Endothelial cell of umbilical vein (primary cell): ENCODE measurements around the gene GSTO2. TPM values are rescaled to one million over a fixed set of nuclear protein-coding genes. Genes with fewer than 3 reads are reported as not detected.

Experiments
- BruUV-seq: library from RNA; stranded (reverse); fragments of 400-500 nt; replicated peaks from 2 replicates; lab custom pipeline; 2021; lab: Mats Ljungman, UMichigan
- CTCF ChIA-PET: fragments of 300-600, 350-600 bp; sonication (Branson Sonifier 250); formaldehyde crosslinking; loops from one replicate; lab custom pipeline; 2021; ENCODE audit warnings: antibody characterized with exemption, inconsistent platforms; lab: Charles Lee
- POLR2A ChIA-PET: fragments of 300-600, 350-600 bp; sonication (Branson Sonifier 250); formaldehyde crosslinking; loops from one replicate; lab custom pipeline; 2021; ENCODE audit warnings: antibody characterized with exemption, inconsistent platforms; lab: Charles Lee
- DNase-seq: peaks from one replicate; pipeline ENCODE4 v3.0.0-alpha.2; 2011; ENCODE audit warnings: low read depth, low spot score
- FAIRE-seq: peaks from 2 replicates; lab custom pipeline; 2011; peaks lifted over from hg19 to GRCh38; lab: Jason Lieb, UNC
- H2AFZ ChIP-seq: 2 replicates; pipeline ENCODE4 v1.6.0; 2012; ENCODE audit warnings: low read depth, low read length, control low read depth, inconsistent platforms
- H3K27ac ChIP-seq: 2 replicates; pipeline ENCODE4 v1.5.1; 2011; ENCODE audit warnings: low read depth, mild to moderate bottlenecking, control low read depth, low read length, moderate library complexity; ENCODE audit not compliant: insufficient read depth
- H3K27me3 ChIP-seq, 2 experiments: 2 replicates each; pipeline versions ENCODE4 v1.6.0 to v1.6.1; 2011; ENCODE audit warnings: low read length in 2 of 2, mixed read lengths in 1 of 2; ENCODE audit not compliant: control insufficient read depth in 2 of 2, insufficient read depth in 2 of 2
- H3K36me3 ChIP-seq, 2 experiments: 2 replicates in 1 of 2; 3 replicates in 1 of 2; pipeline ENCODE4 v1.5.1; 2011; ENCODE audit warnings: low read length in 2 of 2, mild to moderate bottlenecking in 1 of 2, moderate library complexity in 1 of 2; ENCODE audit not compliant: control insufficient read depth in 2 of 2, insufficient read depth in 2 of 2; ENCODE audit errors: extremely low read depth in 1 of 2
- H3K4me1 ChIP-seq: 3 replicates; pipeline ENCODE4 v1.5.1; 2011; ENCODE audit warnings: mild to moderate bottlenecking, low read length; ENCODE audit not compliant: control insufficient read depth, insufficient read depth; ENCODE audit errors: extremely low read depth
- H3K4me2 ChIP-seq: 2 replicates; pipeline ENCODE4 v1.6.1; 2011; ENCODE audit warnings: low read length, control low read depth, mixed read lengths; ENCODE audit not compliant: insufficient read depth
- H3K4me3 ChIP-seq, 3 experiments: fragments of 200-600 bp in 1 of 3; sonication (generic), shearing (Covaris generic) in 1 of 3; replicated peaks in 1 of 3; 2 replicates each; pipeline ENCODE4 v1.5.1; 2011 to 2016; ENCODE audit warnings: control low read depth in 3 of 3, low read length in 3 of 3, mild to moderate bottlenecking in 2 of 3, inconsistent platforms in 1 of 3, low read depth in 1 of 3, moderate library complexity in 1 of 3; ENCODE audit not compliant: insufficient read depth in 1 of 3
- H3K79me2 ChIP-seq: 2 replicates; pipeline ENCODE4 v1.6.0; 2012; ENCODE audit warnings: low read length, inconsistent platforms; ENCODE audit not compliant: control insufficient read depth, insufficient read depth
- H3K9ac ChIP-seq: replicated peaks from 2 replicates; pipeline ENCODE3; 2011; ENCODE audit warnings: low read length, control low read depth; ENCODE audit not compliant: insufficient read depth; ENCODE audit errors: extremely low read depth
- H3K9me1 ChIP-seq: replicated peaks from 3 replicates; pipeline ENCODE4 v1.6.0; 2011; ENCODE audit warnings: mild to moderate bottlenecking, low read length; ENCODE audit not compliant: control insufficient read depth, insufficient read depth; ENCODE audit errors: extremely low read depth
- H3K9me3 ChIP-seq: replicated peaks from 2 replicates; pipeline ENCODE4 v1.5.1; 2012; ENCODE audit warnings: low read length, inconsistent platforms; ENCODE audit not compliant: control insufficient read depth, insufficient read depth
- H4K20me1 ChIP-seq: replicated peaks from 2 replicates; pipeline ENCODE3; 2011; ENCODE audit warnings: mild to moderate bottlenecking, low read length; ENCODE audit not compliant: control insufficient read depth, insufficient read depth; ENCODE audit errors: extremely low read depth
- EZH2 ChIP-seq: IDR thresholded peaks from 2 replicates; pipeline ENCODE4 v1.6.1; 2012; ENCODE audit warnings: borderline replicate concordance, low read depth, mild to moderate bottlenecking, moderate library complexity, low read length, inconsistent platforms; ENCODE audit not compliant: severe bottlenecking
- FOS ChIP-seq: IDR thresholded peaks from 2 replicates; pipeline ENCODE4 v1.6.1; 2011; ENCODE audit warnings: mild to moderate bottlenecking, low read length, moderate library complexity, borderline replicate concordance; ENCODE audit not compliant: insufficient read depth
- GATA2 ChIP-seq: IDR thresholded peaks from 2 replicates; pipeline ENCODE4 v1.7.0; 2011; ENCODE audit warnings: low read depth, mild to moderate bottlenecking, moderate library complexity, mixed read lengths, low read length; ENCODE audit not compliant: insufficient read length, insufficient read depth
- JUN ChIP-seq: IDR thresholded peaks from 2 replicates; pipeline ENCODE4 v1.6.1; 2011; ENCODE audit warnings: borderline replicate concordance, low read depth; ENCODE audit not compliant: insufficient read length, insufficient read depth
- MAX ChIP-seq: IDR thresholded peaks from 2 replicates; pipeline ENCODE4 v1.6.1; 2011; ENCODE audit not compliant: insufficient read depth, insufficient read length
- MYC ChIP-seq: IDR thresholded peaks from one replicate; pipeline ENCODE4 v1.6.1; 2011; ENCODE audit warnings: mild to moderate bottlenecking, low read depth, low read length
- POLR2A ChIP-seq: IDR thresholded peaks from 2 replicates; pipeline ENCODE4 v1.6.1; 2012; ENCODE audit warnings: low read depth, mild to moderate bottlenecking, control low read depth, low read length
- POLR2AphosphoS5 ChIP-seq: IDR thresholded peaks from 2 replicates; pipeline ENCODE4 v1.6.1; 2012; ENCODE audit warnings: low read depth, mild to moderate bottlenecking, control low read depth, low read length, moderate library complexity; ENCODE audit not compliant: insufficient read depth
- dilution Hi-C: fragments of 300-500 bp; cut with MboI; formaldehyde crosslinking; loops from one replicate; pipeline ENCODE4 v1.15.0; 2019; ENCODE audit warnings: low sequenced_read_pairs; ENCODE audit not compliant: extremely low pct_ligation_motif_present
- intact Hi-C: fragments of 100-400 bp; cut with micrococcal nuclease; formaldehyde crosslinking; loops from one replicate; pipeline ENCODE4 v1.10.0; 2022
- polyA plus RNA-seq, 4 experiments: library from polyadenylated mRNA; depleted of rRNA in 3 of 4; stranded (reverse) in 3 of 4; unstranded in 1 of 4; fragments of >200 nt; gene quantifications; 2 replicates each; pipeline versions ENCODE4 v1.2.1 to v1.2.3, GENCODE V29; 2011 to 2012; ENCODE audit warnings: missing spikeins in 1 of 4
- total RNA-seq: library from RNA; stranded (reverse); gene quantifications from 2 replicates; pipeline ENCODE4 v1.2.3, GENCODE V29; 2021
- TF ChIP-seq, protein P1 (sequence below), 2 donors: IDR thresholded peaks; 1 replicate in 1 of 2; 2 replicates in 1 of 2; pipeline ENCODE4 v1.5.1; 2011; ENCODE audit warnings: low read length in 2 of 2, mild to moderate bottlenecking in 2 of 2, moderate library complexity in 2 of 2, control low read depth in 1 of 2, inconsistent platforms in 1 of 2, low read depth in 1 of 2; ENCODE audit not compliant: insufficient read depth in 1 of 2; ENCODE audit errors: extremely low read depth in 1 of 2

The GSTO2 gene
- total and polyA plus RNA-seq, 2 donors (not counting 3 experiments of a cell fraction or from before 2014, with no cell fraction given): 0.84 to 1.4 TPM

DNA sequence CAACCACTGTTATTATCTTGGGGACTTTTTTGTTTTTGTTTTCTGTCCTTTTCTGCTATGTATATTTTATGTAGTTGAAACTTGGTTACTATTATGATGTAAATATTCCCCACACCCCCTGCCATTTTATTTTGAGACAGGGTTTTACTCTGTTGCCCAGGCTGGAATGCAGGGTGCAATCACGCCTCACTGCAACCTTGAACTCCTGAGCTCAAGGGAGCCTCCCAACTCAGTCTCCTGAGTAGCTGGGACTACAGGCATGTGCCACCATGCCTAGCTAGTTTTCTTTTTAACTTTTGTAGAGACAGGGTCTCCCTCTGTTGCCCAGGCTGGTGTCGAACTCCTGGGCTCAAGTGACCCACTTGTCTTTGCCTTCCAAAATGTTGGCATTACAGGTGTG is 18.0 kb downstream of the GSTO2 start:
- Histone ChIP-seq H3K9me3 (no peaks in the 10 kb centered on the region), H3K36me3 (no peaks in the 10 kb centered on the region), H3K27me3 (peaks cover 17 to 18% of the 10 kb centered on the region in 2 experiments), H3K4me2 (no peak overlapping the region), H3K79me2 (no peaks in the 10 kb centered on the region), H3K9ac (no peak overlapping the region), H2AFZ (no peak overlapping the region), H4K20me1 (no peaks in the 10 kb centered on the region), H3K4me1 (peaks cover 5% of the 10 kb centered on the region), H3K4me3 (no peak overlapping the region), H3K9me1 (no peaks in the 10 kb centered on the region), H3K27ac (no peak overlapping the region)
- dilution Hi-C loops (no loop called here), intact Hi-C loops (no loop called here)
- DNase-seq: no peak
- FAIRE-seq: no peak
- no peak for TF ChIP-seq POLR2AphosphoS5
- no peak for TF ChIP-seq JUN
- no peak for TF ChIP-seq FOS
- TF ChIP-seq GATA2: no peak
- TF ChIP-seq MAX: no peak
- TF ChIP-seq EZH2: no peak
- TF ChIP-seq, protein P1, sequence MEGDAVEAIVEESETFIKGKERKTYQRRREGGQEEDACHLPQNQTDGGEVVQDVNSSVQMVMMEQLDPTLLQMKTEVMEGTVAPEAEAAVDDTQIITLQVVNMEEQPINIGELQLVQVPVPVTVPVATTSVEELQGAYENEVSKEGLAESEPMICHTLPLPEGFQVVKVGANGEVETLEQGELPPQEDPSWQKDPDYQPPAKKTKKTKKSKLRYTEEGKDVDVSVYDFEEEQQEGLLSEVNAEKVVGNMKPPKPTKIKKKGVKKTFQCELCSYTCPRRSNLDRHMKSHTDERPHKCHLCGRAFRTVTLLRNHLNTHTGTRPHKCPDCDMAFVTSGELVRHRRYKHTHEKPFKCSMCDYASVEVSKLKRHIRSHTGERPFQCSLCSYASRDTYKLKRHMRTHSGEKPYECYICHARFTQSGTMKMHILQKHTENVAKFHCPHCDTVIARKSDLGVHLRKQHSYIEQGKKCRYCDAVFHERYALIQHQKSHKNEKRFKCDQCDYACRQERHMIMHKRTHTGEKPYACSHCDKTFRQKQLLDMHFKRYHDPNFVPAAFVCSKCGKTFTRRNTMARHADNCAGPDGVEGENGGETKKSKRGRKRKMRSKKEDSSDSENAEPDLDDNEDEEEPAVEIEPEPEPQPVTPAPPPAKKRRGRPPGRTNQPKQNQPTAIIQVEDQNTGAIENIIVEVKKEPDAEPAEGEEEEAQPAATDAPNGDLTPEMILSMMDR (IDR thresholded peaks at IDR 0.05; ENCODE audit: extremely low read depth in 1 of 2, insufficient read depth in 1 of 2, low read depth in 1 of 2, low read length in 2 of 2): no peak
- no peak for TF ChIP-seq MYC
- no peak for TF ChIP-seq POLR2A
- no TSS peak for BruUV-seq
- POLR2A ChIA-PET: no interaction called here
- CTCF ChIA-PET: interaction anchor here (0.9 to 6.6 kb wide), 6 partner anchors 12 to 66 kb away, joined by 3 to 57 read pairs (median 4); partner anchors contain the start of gene CFAP58
